ENCODE measurements around the gene SERPINC1.
"Not testable (repeated sequence)": the region's sequence is repeated elsewhere in the genome, so short reads cannot be mapped to it uniquely, and the experiment has no call there.

Gene SERPINC1

DNA sequence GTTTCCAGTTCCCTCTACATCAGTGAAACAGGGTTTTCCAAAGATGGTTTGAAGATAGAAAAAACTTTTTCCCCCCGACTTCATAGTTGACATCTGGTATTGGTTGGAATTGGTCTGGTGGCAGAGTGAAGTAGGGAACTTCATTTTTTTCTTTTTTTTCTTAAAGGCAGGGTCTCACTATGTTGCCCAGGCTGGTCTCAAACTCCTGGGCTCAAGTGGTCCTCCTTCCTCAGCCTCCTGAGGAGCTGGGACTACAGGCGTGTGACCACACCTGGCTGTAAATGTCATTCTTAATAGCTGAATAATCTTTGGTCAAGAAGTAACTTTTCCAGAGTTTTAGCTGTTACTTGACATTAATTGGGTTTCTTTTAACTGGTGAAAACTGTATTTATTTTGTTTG lies 27.2 kb downstream of the SERPINC1 start:
- DNase-seq (ENCODE audit: low read depth in 2 of 2) = no peak

DNA sequence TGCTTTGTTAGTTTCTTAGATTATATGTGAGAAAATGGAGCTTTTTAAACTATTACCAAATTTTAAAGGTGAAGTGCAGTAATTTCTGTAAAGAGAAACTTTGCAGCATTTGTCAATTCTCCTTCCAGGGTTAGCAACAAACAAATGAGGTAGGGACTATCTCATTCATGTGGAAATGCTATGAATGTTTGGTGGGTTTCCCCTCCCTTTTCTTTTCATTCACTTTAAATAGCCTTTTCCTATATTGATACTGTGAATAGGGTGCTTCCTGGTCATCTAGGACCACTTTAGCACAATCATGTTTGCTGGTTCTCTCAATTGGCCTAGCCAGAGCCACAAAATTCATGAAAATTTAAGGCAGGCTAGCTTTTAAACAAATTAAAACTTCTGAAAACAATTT lies 28.4 kb downstream of the SERPINC1 start:
- no peak for DNase-seq (ENCODE audit: low read depth in 2 of 2)

DNA sequence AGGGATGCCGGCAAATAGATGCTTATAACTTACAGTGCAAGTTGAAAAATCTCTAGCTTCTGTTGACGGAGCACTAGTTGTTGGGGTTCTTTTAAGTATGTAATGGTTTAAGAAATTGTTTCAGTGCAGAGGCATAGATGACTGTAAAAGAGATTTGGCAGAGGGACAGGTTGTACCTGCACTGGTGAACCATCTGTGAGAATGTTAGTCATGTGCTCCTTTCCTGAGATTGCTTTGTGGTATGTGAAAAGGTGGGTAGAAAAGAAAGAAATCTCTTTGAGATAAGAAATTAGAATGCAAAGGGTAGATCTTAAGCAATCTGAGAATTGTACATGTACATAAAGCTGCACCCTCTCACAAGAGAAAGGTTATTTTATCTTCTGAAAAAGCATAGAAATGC lies 29.5 kb downstream of the SERPINC1 start:
- DNase-seq (ENCODE audit: low read depth in 2 of 2) = no peak

DNA sequence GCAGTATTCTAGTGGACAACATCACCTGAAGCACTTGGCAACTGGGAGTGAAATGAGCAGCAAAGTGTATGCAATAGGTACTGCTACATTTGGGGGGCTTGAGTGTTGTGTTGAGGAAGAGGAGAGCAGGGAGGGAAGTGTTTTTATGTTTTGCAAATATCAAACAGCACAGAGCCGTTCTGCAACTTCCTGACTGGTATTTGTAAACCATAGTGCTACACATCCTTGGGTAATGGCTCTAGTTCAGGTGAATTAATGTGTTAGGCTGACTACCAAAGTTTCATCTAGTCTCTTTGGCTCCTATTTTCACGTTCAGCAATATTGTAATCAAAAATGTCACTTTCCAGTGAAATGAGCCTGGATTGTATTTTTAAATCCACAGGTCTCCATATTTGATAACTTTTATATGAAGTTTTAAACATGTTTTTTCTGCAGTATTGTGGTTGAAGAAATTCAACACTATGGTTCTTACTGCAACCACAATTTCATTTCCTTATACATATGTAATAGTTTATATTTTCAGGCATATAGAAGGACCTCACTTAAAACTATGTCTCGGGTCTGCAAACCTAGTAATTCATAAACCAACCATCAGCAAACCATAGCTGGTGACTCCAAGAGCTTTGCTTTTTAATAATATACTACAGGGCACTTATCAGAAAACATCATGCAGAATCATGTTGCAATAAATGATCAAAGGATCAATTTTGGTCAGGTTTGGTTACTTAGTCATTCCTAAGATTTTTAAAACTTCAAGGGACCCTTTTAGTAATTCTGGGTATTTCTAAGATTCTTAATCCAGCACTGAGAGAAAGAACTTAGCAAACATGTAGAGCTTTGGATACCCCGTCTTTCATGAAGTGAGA lies 30.1 kb downstream of the SERPINC1 start:
- no peak for DNase-seq (ENCODE audit: low read depth in 2 of 2)

DNA sequence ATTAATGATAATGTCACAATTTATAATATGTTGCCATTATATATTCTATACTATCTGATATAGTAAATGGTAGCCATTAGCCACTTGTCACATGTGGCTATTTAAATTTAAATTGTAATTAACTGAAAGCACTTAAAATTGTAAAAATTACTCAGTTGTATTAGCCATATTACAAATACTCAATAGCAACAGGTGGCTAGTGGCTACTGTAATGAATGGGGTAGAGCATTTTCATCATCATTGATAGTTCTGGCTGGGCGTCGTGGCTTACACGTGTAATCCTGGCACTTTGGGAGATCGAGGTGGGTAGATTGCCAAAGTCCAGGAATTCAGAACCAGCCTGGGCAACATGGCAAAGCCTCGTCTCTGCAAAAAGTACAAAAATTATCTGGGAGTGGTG lies 32.4 kb downstream of the SERPINC1 start:
- no peak for DNase-seq (ENCODE audit: low read depth in 2 of 2)

DNA sequence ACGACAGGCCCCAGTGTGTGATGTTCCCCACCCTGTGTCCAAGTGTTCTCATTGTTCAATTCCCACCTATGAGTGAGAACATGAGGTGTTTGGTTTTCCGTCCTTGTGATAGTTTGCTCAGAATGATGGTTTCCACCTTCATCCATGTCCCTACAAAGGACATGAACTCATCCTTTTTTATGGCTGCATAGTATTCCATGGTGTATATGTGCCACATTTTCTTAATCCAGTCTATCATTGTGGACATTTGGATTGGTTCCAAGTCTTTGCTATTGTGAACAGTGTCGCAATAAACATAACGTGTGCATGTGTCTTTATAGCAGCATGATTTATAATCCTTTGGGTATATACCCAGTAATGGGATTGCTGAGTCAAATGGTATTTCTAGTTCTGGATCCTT lies 36.0 kb downstream of the SERPINC1 start:
- not testable (repeated sequence) for DNase-seq (ENCODE audit: low read depth in 2 of 2)

DNA sequence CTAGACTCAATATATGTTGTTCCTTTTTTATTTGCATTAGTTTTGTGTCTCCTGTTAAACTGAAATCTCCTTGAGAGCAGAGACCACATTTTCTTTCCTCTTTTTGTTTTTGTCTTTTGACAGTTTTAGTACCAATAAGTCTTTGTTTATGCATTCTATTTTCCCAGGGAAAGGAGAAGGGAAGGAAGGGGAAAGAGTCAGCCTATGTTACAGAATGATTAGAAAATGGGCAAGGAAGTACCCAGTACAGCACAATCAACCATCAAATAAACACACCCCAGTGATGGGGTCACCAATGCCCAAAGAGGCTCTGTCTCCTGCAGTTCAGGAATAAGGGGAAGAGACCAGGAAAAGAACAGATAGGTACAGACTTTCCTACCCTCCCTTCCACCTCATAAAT lies 38.9 kb downstream of the SERPINC1 start:
- DNase-seq (ENCODE audit: low read depth in 2 of 2) = no peak

DNA sequence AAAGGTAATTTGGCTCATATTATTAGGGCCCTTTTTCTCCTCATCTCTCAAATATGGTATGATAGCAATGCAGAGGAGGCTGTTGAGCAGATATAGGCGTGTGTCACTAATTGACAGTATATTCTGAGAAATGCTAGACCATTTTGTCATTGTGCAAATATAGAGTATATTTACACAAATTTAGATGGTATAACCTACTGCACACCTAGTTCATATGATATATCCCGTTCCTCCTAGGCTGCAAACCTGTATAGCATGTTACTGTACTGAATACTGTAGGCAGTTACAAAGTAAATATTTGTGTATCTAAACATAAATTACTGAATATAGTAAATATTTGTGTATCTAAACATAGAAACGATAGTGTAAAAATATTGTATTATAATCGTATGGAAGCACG lies 40.4 kb downstream of the SERPINC1 start:
- no peak for DNase-seq (ENCODE audit: low read depth in 2 of 2)

DNA sequence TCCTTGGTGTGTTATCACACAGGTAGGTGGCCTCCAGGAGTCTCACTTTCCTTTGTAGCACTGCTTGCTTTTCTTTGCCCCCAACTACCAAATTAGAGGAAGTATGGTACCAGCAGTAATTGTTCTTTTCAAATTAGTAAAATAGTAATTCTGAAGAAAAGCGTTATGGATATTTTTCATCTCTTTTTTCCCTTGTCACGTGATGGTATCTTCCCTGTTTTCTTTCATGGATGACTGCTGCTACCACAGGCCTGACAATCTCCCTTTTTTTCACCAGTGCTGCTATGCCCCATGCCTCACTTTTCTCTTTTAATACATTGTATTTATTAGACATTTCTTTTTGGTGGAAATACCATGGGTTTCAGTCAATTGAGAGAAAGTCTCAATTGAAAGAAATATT lies 45.6 kb downstream of the SERPINC1 start:
- no peak for DNase-seq (ENCODE audit: low read depth in 2 of 2)

DNA sequence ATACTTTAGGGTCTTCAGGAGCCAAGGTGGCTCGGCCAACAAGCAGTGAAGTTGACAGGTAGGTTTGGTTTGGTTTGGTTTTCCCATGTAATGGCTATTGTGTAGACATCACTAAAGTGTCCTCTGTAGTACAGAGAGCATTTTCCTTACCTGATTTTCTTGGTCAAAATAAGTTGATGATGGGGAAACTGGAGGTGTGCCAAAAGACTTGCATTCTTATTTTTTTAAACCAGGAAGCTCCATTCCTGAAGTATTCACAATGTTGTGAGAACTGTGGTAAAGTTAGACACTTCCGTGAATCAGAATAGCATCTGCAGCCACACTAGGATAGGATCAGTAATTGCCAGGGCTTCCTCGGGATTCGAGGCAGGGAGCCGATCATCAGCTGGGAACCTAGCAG lies 46.0 kb downstream of the SERPINC1 start:
- no peak for DNase-seq (ENCODE audit: low read depth in 2 of 2)

DNA sequence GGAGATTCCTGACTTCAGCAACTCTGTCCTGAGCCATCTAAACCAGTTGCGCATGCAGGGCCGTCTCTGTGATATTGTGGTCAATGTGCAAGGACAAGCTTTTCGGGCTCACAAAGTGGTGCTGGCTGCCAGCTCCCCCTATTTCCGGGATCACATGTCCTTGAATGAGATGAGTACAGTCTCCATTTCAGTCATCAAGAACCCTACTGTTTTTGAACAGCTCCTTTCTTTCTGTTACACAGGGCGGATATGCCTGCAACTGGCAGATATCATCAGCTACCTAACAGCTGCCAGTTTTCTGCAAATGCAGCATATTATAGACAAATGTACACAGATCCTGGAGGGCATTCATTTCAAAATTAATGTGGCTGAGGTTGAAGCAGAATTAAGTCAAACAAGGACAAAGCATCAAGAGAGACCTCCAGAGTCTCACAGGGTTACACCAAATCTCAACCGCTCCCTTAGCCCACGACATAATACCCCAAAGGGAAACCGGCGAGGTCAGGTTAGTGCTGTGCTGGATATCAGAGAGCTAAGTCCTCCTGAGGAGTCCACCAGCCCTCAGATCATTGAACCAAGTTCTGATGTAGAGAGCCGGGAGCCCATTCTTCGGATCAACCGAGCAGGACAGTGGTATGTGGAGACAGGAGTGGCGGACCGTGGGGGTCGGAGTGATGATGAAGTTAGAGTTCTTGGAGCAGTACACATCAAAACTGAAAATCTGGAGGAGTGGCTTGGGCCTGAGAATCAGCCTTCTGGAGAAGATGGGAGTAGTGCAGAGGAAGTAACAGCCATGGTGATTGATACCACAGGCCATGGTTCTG lies 46.7 kb downstream of the SERPINC1 start:
- no peak for DNase-seq (ENCODE audit: low read depth in 2 of 2)

DNA sequence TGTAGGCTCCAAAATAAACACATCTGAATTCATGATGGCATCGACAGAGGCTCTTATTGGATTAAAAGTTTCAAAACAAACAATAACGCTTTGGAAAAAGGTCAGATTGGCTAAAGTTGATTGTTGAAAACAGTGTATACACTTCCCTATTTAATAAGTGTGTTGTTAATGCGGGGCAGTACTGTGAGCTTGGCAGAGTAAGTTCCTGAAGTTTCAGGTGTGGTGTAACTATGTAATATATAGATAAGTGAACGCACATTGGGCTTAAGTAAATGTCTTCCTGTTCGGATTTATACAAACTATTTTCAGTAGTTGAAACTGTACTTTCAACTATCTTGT lies 48.1 kb downstream of the SERPINC1 start:
- DNase-seq (ENCODE audit: low read depth in 2 of 2) = no peak

DNA sequence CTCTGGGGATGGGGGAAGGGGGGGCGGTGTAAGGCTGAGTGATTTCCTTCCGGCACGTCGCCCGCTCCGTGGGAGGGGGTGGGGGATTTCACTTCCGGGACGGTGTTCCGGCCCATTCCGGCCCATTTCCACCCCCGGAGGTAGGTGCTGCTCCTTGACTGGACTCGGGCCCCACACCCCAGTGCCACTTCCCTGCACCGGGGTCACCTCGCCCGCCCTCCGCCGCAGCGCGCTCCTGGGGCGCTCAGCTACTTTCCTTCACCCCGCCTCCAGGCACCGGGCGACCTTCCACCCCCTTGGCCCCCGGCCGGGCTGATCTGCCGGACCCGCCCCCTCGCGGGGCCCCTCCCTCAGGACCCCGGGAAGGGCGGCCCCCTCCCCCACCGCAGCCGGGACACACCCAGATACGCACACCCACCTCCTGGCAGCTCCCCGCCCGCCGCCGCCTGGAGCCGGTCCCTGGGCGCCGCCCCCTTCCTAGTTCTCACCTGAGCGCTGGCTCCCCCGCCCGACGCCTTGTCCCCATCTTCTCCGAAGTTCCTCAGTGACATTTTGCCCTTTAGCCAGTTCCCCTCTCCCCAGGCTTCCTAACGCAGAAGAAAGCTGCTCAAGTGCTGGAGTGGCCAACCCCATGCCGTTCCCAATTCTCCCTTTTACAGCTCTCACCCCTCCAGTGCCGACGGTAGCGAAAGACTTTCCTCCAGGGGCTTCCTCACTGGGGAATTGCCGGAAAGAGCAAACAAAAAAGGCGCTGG lies 48.7 kb downstream of the SERPINC1 start, which contains the start of gene ZBTB37:
Gene ZBTB37, plus strand, starts transcription at position 115 of the 755 bp plus-strand sequence. CDS start 1,846 bp downstream, outside the sequence.
- peak in 1 of 2 experiments; percentile 17 for DNase-seq (ENCODE audit: low read depth in 2 of 2)

DNA sequence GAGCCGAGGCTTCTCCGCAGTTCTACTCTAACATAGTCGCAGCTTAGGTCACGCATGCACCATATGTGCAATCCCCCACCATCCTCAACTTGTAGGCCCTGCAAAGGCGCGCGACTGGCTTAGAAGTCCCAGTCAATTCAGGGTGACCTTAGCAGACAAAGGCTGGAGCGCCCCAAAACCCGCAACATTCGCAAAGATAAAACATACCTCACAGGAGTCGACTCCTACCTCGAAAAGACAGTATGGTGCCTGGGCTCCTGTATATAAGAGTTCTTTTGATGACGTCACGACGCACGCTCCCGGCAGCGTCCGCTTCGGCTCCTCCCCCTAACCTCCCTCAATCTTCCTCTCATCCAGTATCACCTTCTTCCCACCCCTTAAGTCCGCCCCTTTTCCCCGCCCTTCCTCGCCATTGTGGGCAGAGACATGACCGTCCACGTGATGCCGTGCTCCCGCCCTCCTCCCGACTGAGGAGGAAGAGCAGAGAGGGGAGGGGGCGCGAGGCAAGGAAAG lies 49.3 kb downstream of the SERPINC1 start, which contains the start of gene GAS5:
Gene GAS5, minus strand, starts transcription at position 237 of the 513 bp plus-strand sequence.
- peak; percentile 99 to 100 for DNase-seq (ENCODE audit: low read depth in 2 of 2)

DNA sequence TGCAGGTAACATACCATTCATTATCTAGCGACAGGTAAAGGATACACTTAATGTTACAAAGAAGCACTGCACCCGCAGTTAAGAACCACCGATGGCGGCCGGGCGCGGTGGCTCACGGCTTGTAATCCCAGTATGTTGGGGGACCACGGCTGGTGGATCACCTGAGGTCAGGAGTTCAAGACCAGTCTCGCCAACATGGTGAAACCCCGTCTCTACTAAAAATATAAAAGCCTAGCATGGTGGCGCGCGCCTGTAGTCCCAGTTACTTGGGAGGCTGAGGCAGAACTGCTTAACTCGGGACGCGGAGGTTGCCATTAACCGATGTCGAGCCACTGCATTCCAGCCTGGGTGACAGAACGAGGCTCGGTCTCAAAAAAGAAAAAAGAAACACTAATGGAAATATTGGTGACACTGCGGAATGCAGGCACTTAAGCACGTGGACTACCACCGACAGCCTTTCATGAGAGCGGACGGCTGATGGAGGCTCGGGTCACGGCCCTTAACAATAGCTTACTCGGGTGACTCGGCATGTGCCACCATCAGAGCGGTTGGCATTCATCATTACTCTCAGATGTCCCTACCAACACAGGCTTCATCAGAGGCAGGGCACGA lies 49.9 kb downstream of the SERPINC1 start:
- no peak for DNase-seq (ENCODE audit: low read depth in 2 of 2)

DNA sequence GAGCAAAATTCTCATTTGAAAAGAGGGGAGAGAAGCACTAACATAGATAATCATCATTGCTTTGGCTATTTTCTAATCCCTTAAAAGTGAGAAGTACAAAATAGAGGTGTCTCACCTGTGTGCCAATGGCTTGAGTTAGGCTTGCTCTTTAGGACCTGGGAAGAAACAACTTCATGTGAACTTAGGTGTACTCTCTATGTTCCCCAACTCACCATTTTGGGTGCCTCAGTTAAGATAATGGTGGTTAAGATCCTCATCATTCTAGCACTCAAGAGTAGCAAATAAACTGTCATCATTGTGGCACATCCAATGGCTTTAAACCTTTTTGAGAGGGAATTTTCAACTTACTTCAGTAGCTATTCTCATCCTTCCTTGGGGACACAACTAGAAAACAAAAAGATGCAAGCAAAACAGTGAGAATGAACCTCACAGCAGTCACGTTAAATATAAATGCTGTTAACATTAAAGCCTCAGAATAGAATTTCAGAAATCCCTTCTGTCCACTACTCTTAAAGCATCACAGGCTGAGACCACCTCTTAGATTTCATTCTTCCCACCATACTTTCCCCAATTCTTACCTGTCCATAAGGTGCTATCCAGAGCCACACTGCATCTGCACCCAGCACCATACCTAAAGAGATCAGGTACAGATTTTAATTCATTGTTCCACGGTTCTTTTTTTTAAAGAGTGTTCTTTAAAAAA lies 50.6 kb downstream of the SERPINC1 start:
- DNase-seq (ENCODE audit: low read depth in 2 of 2) = no peak

DNA sequence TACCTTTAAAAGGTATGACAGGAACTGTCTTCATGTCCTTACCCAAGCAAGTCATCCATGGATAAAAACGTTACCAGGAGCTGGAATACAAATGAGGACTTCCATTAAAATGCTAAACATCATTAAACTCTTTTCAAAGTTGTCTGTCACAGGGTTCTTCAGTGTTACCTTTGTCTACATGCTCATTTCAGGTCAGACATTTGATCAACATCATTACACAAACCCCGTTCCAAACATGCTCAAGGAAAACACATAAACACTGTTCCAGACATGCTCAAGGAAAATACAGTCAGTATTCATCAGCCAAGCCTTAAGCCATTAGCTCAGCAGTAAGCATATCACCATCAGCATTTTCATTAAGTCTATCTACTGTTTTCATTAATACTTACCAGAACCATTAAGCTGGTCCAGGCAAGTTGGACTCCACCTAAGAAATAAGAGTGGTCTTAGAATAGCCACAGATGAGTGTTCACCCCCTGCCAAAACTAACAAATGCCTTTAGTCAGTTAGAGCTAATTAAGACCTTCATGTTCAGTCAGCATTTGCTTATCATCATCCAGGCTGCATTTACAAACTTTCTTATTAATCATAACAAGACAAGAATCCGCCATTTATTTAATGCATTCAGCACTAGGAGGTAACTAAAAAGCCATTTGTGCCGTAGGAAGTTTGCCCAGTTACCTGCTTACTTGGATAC lies 51.5 kb downstream of the SERPINC1 start:
- no peak for DNase-seq (ENCODE audit: low read depth in 2 of 2)

DNA sequence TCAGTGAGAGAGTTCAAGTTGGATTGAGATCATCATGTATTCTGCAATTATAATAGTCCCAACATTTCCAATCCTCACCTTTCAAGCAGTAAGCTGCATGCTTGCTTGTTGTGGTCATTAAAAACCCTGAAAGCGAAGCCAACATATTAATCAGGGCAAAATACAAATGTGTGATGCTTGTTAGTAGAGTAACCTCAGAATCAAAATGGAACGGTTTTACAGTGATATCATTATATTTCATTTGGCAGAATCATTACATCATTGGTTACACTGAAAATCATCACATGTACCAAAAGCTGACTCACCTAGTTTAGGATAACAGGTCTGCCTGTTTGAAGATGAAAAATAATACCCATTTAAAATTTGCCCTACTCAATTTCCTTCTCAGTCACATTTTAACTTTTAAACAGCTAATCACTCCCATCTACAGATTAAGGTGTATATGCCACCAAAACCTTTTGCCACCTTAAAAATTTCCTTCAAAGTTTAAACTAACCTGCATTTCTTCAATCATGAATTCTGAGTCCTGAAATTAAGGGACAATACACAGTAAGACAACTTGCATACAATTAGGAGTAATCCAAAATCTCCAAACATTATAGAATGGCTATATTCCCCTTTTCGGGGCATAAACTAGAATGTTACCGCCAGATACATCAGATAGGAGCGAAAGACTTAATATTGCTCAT lies 52.8 kb downstream of the SERPINC1 start:
- no peak for DNase-seq (ENCODE audit: low read depth in 2 of 2)
